ENCODE data around the gene SLC6A4. TPM values are rescaled to one million over a fixed set of nuclear protein-coding genes. Genes with fewer than 3 reads are reported as not detected.

The SLC6A4 gene
- total and polyA plus RNA-seq, 2 of the 8 experiments (the other 6 are each of a cell fraction or from before 2014, with no cell fraction given) = 0.09 to 0.33 TPM

DNA sequence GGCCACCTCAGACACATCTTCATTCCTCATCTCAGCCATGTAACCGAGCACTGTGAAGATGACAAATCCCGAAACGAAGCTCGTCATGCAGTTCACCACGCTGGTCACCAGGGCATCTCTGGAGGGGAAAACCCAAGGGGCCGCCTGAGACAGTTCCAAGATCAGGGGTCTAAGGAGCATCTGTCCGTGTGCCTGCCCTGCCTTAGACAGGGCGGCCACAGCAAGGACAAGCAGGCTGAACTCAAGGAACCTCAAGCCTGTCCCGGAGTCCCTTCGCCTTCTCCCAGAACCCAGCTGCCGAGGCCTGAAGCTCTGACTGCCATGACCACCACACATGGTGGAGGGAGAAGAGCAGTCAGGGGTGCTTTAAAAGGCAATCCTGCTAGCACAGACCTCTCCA lies 22.7 kb downstream of the SLC6A4 start:
- H4K5ac ChIP-seq (ENCODE audit: insufficient read length, low read depth, low read length) = no peak overlapping the region
- H2AFZ ChIP-seq (ENCODE audit: low read length) = peak overlapping the region; percentile 36; the same call in 1 of the 2 replicates
- H3K23ac ChIP-seq (ENCODE audit: insufficient read length) = no peak overlapping the region
- no peak overlapping the region for H2AK5ac ChIP-seq (ENCODE audit: low read depth, low read length)
- no peak overlapping the region for H3K27ac ChIP-seq (ENCODE audit: low read depth, low read length)
- no peak overlapping the region for H3K14ac ChIP-seq (ENCODE audit: insufficient read length)
- no peaks in the 10 kb centered on the region for H3K4me1 ChIP-seq (replicated peaks in 1 of 4; ENCODE audit: control insufficient read depth in 3 of 4, insufficient read depth in 4 of 4, low read length in 3 of 4)
- H3K79me1 ChIP-seq (ENCODE audit: low read depth, low read length) = no peaks in the 10 kb centered on the region; the same call in 1 of the 2 replicates
- no peak overlapping the region for H3K4me2 ChIP-seq (ENCODE audit: insufficient read depth in 1 of 2, low read depth in 2 of 2, low read length in 2 of 2)
- no peak overlapping the region for H2BK120ac ChIP-seq (replicated peaks; ENCODE audit: low read depth, low read length)
- TF ChIP-seq, protein P1, sequence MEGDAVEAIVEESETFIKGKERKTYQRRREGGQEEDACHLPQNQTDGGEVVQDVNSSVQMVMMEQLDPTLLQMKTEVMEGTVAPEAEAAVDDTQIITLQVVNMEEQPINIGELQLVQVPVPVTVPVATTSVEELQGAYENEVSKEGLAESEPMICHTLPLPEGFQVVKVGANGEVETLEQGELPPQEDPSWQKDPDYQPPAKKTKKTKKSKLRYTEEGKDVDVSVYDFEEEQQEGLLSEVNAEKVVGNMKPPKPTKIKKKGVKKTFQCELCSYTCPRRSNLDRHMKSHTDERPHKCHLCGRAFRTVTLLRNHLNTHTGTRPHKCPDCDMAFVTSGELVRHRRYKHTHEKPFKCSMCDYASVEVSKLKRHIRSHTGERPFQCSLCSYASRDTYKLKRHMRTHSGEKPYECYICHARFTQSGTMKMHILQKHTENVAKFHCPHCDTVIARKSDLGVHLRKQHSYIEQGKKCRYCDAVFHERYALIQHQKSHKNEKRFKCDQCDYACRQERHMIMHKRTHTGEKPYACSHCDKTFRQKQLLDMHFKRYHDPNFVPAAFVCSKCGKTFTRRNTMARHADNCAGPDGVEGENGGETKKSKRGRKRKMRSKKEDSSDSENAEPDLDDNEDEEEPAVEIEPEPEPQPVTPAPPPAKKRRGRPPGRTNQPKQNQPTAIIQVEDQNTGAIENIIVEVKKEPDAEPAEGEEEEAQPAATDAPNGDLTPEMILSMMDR (IDR thresholded peaks at IDR 0.05; ENCODE audit: control extremely low read depth in 1 of 3, insufficient read depth in 1 of 3, low read depth in 1 of 3, low read length in 3 of 3) = peak in 2 of 3 experiments; percentile 30 to 38; a peak in 2 of 4 replicates
- TF ChIP-seq HDAC2 (IDR thresholded peaks at IDR 0.05; ENCODE audit: borderline replicate concordance in 1 of 2, low read depth in 2 of 2, low read length in 2 of 2) = no peak
- peak in 1 of 2 experiments; percentile 21; a peak in 1 of 4 replicates for TF ChIP-seq RAD21 (IDR thresholded peaks at IDR 0.05 in 1 of 2, conservative IDR thresholded peaks at IDR 0.05 in 1 of 2; ENCODE audit: low read depth in 2 of 2, low read length in 2 of 2)
- no peak for TF ChIP-seq TBP (IDR thresholded peaks at IDR 0.05; ENCODE audit: low read depth, low read length)
- H2BK5ac ChIP-seq (ENCODE audit: low read depth, low read length) = no peak overlapping the region
- FAIRE-seq (no peak), DNase-seq (ENCODE audit: low read depth in 1 of 2, low spot score in 2 of 2) (no peak)
- H4K91ac ChIP-seq (replicated peaks; ENCODE audit: insufficient read length, low read length) = no peak overlapping the region
- no peak overlapping the region for H3K9ac ChIP-seq (replicated peaks in 1 of 4; ENCODE audit: extremely low read depth in 1 of 4, low read depth in 3 of 4, low read length in 3 of 4)
- no peak overlapping the region for H3K4me3 ChIP-seq (ENCODE audit: extremely low read depth in 1 of 4, insufficient read depth in 2 of 4, low read depth in 3 of 4, low read length in 4 of 4)
- H3K23me2 ChIP-seq (ENCODE audit: low read depth, low read length) = no peaks in the 10 kb centered on the region
- H4K20me1 ChIP-seq (replicated peaks in 1 of 2; ENCODE audit: control insufficient read depth in 1 of 2, insufficient read depth in 2 of 2, low read length in 2 of 2) = no peaks in the 10 kb centered on the region
- H2BK20ac ChIP-seq (ENCODE audit: low read length) = no peak overlapping the region
- H3K27me3 ChIP-seq (replicated peaks in 1 of 4; ENCODE audit: control insufficient read depth in 3 of 4, extremely low read depth in 1 of 4, insufficient read depth in 3 of 4, low read length in 3 of 4) = no peaks in the 10 kb centered on the region
- H3K36me3 ChIP-seq (ENCODE audit: control insufficient read depth in 2 of 4, insufficient read depth in 4 of 4, low read length in 3 of 4) = no peaks in the 10 kb centered on the region
- 87% methylated on average over 11 of the region's 11 CpGs; no CpG with 5 or more reads in 1 of the 2 experiments for WGBS, 2 experiments (ENCODE audit: extremely low coverage in 1 of 2, insufficient coverage in 1 of 2, insufficient read length in 1 of 2, insufficient replicate concordance in 2 of 2, low coverage in 1 of 2, low lambda C conversion rate in 2 of 2, missing lambda C conversion rate in 1 of 2)
- no peak overlapping the region for H3K56ac ChIP-seq (replicated peaks; ENCODE audit: insufficient read length, low read depth, low read length)
- no peak overlapping the region for H2BK12ac ChIP-seq (ENCODE audit: low read depth, low read length)
- H4K8ac ChIP-seq (ENCODE audit: extremely low read depth, insufficient read depth, low read length) = peak overlapping the region; percentile 78; the same call in 1 of the 2 replicates
- no peak overlapping the region for H2BK15ac ChIP-seq (ENCODE audit: low read length)
- no peak overlapping the region for H3K4ac ChIP-seq (replicated peaks; ENCODE audit: insufficient read length, low read depth, low read length)
- H3K79me2 ChIP-seq (ENCODE audit: control insufficient read depth in 1 of 2, insufficient read depth in 2 of 2, low read length in 2 of 2) = no peaks in the 10 kb centered on the region
- CTCF ChIA-PET (ENCODE audit: partially characterized antibody) = interaction anchor here (0.9 to 2.2 kb wide), 9 partner anchors 10 to 99 kb away, joined by 3 to 7 read pairs (median 5); no protein-coding TSS in a partner anchor
- H3K18ac ChIP-seq (ENCODE audit: extremely low read depth, low read length) = no peak overlapping the region
- H3K9me3 ChIP-seq (ENCODE audit: insufficient read depth in 2 of 2, low read depth in 1 of 2, low read length in 1 of 2) = no peaks in the 10 kb centered on the region
- POLR2A ChIA-PET (ENCODE audit: partially characterized antibody) = interaction anchor here (1.0 kb wide), 1 partner anchor 11 kb away, joined by 3 read pairs; no protein-coding TSS in a partner anchor

Measured in H1 (cell line).